Measurements from ENCODE around the gene CEP170B.
"Not testable (repeated sequence)": the region's sequence is repeated elsewhere in the genome, so short reads cannot be mapped to it uniquely, and the experiment has no call there.

The CEP170B gene

GRCh38 chr14:104885031-104885972, 20.2 kb downstream of the CEP170B start:
- intact Hi-C loops (cut with DNase I): no loop called here
- peak in 4 of 42 donors; percentile 1 to 10 (median 2) for DNase-seq

DNA sequence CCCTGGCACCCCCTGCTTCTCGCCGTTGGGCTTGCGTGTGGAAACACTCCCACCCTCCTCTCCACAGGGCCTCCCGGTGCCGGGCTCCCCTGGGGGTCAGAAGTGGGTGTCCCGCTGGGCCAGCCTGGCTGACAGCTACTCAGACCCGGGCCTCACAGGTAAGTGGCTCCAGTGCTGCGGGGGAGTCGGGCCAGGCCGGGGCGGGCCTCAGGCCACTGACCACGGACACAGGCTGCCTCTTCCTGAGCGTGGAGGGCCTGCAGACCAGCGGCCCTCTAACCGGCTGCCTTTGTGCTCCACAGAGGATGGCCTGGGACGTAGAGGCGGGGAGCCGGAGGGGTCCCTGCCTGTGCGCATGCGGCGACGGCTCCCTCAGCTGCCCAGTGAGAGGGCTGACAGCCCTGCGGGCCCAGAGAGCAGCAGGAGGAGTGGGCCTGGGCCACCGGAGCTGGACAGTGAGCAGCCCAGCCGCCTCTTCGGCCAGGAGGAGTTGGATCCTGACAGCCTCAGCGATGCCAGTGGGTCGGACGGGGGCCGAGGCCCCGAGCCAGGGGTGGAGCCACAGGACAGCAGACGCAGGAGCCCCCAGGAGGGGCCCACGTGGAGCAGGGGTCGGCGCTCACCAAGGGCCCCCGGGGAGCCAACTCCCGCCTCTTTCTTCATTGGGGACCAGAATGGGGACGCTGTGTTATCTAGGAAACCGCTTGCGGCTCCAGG, 21.1 kb downstream of the CEP170B start:
- intact Hi-C loops (cut with DNase I): no loop called here
- peak in 3 of 42 donors; percentile 3 to 26 (median 13) for DNase-seq

DNA sequence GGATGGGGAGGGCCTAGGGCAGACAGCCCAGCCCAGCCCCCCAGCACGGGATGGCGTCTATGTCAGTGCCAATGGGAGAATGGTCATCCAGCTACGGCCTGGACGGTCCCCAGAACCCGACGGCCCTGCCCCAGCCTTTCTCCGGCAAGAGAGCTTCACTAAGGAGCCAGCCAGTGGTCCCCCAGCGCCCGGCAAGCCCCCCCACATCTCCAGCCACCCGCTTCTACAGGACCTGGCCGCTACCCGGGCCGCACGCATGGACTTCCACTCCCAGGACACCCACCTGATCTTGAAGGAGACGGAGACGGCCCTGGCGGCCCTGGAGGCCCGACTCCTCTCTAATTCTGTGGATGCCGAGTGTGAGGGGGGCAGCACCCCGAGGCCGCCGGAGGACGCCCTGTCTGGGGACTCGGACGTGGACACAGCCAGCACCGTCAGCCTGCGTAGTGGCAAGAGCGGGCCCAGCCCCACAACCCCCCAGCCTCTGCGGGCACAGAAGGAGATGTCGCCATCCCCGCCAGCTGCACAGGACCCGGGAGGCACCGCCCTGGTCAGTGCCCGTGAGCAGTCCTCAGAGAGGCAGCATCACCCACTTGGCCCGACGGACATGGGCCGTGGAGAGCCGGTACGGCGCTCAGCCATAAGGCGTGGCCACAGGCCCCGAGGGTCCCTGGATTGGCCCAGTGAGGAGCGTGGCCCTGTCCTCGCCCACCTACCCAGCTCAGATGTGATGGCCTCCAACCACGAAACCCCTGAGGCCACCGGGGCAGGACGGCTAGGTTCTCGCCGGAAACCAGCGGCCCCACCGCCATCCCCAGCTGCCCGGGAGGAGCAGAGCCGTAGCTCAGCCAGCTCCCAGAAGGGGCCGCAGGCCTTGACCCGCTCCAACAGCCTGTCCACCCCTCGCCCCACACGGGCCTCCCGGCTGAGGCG, 21.9 kb downstream of the CEP170B start:
- intact Hi-C loops (cut with DNase I): no loop called here
- DNase-seq: peak in 9 of 42 donors; percentile 1 to 24 (median 3)

GRCh38 chr14:104887623-104888488, 22.8 kb downstream of the CEP170B start:
- DNase-seq: peak in 8 of 42 donors; percentile 2 to 27 (median 4)

DNA sequence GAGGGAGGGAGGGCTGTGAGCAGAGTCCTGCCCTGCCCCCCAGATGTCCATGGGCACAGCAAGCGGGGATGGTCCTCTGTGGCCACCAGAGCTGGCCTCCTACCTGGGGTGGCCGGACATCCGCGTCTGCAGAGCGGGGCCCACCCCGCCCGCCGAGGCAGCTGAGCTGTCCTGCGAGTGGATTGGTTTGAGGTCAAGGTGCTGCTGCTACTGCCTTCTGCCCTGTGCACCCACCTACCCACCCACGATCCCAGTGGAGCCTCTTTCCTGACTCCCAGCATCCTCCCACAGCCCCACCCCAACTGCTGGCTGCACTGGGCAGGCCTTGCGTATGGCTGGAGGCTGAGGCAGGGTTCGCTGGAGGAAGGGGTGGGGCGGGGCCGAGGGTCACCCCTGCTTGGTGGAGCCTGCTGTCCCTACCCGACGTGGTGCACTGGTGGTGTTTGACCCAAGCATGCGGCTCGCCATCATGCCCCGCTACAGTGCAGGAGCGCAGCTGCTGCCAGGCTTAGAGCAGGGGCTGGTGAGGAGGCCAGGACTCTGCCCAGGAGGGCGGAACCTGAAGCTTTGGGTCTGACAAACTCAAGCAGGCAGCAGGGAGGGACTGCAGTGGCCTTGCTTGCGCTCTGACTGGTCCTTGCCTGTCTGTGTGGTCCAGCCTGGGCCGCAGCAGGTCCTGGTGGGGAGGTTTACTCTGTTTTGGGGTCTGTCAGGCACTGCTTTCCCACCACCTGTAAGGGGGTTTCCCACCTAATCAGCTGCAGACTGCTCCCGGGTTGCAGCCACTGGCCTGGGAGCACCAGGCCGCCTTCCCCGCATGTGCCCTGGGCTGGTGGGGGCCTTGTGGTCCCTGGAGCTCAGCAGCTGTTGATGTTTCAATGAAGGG, 23.7 kb downstream of the CEP170B start:
- intact Hi-C loops (cut with DNase I): no loop called here
- DNase-seq: peak in 11 of 42 donors; percentile 0 to 30 (median 2)

More at GRCh38 chr14:104887623-104888488, 22.8 kb downstream of the CEP170B start:
- intact Hi-C loops (cut with DNase I): no loop called here

DNA sequence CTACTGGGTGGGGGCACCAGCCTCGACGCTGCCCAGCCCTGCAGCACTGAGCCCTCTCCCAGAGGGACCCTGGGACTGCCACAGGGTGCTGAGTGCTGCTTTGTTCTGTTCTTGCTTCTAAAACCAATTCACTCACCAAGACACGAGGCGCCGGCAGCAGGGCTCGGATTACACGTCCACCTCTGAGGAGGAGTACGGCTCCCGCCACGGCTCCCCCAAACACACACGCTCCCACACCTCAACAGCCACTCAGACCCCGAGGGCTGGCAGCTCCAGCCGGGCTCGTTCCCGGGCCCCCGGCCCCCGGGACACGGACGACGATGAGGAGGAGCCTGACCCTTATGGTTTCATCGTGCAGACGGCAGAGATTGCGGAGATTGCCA, 24.3 kb downstream of the CEP170B start:
- intact Hi-C loops (cut with DNase I): no loop called here

DNA sequence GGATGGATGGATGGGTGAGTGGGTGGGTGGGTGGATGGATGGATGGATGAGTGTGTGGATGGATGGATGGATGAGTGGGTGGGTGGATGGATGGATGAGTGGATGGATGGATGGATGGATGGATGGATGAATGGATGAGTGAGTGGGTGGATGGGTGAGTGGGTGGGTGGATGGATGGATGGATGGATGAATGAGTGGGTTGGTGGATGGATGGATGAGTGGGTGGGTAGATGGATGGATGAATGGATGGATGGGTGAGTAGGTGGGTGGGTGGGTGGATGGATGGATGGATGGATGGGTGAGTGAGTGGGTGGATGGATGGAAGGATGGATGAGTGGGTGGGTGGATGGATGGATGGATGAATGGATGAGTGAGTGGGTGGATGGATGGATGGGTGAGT, 25.2 kb downstream of the CEP170B start:
- DNase-seq; intact Hi-C loops (cut with DNase I): not testable (repeated sequence)

More for the DNA sequence above, 24.3 kb downstream of the CEP170B start:
- DNase-seq: peak in 9 of 42 donors; percentile 1 to 30 (median 3)

DNA sequence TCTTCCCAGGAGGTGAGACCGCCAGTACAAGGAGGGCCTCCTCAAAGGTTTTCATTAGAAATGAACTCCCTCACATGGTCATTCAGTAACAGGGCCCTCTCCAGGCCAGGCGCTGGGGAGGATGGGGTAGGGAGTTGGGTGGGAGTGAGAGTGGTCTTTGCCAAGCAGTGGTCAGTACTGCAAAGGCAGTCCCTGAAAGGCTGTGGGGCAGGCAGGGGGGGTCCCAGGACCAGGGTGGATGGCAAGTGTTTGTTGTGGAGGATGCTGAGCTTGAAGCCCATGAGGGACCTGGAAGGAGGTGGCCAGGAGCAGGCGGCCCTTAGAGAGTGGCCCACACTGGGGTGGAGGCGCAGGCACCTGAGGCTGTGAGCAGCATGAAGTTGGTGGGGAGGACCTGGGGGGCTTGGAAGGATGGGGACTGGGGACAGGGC, 26.1 kb downstream of the CEP170B start:
- DNase-seq: peak in 5 of 42 donors; percentile 2 to 10 (median 3)
- intact Hi-C loops (cut with DNase I): no loop called here

DNA sequence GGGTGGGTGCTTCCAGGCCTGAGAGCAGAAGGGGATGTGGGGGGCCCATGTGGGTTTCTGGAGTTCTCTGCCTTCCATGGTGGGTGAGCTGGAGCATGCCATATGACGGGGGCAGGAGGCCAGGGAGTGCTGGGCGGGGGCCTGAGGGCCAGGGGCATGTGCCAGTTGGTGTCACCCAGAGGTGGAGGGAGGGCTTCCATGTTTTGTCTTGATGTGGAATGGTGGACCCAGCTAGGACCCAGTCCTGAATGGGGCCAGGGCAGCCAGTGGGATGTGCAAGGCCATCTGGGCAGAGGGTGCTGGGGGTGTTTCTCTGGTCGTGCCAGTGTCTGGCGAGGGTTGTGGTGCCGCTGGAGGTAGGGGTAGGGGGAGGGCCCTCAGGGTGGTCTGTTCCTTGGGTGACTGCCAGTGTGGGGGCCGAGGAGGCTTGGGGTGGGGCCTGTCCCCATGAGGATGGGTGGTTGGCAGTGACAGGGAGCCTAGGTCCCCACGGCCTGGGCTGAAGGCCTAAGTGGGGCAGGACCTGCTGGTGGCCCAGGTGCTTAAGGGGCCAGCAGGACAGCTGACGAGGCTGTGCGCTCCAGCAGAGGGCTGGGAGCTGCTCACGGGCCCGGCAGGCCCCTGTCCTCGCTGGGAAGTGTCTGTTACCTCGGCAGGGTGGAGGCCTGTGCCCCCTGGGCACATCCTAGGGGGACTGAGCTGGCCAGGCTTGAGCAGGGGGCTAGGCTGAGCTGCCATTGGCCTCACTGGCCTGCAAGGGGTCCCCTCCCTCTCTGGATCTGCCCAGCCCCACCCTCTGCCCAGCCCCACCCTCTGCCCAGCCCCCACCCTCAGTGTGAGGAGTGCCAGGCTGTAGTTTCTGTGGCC, 26.8 kb downstream of the CEP170B start:
- intact Hi-C loops (cut with DNase I): no loop called here
- DNase-seq: peak in 11 of 42 donors; percentile 2 to 31 (median 11)

- DNase-seq: peak in 10 of 42 donors; percentile 2 to 30 (median 10)
- intact Hi-C loops (cut with DNase I): no loop called here
Observed at GRCh38 chr14:104892531-104893434, 27.7 kb downstream of the CEP170B start.

- peak in 13 of 42 donors; percentile 3 to 34 (median 14) for DNase-seq
- intact Hi-C loops (cut with DNase I): no loop called here
Observed at GRCh38 chr14:104893435-104894207, 28.6 kb downstream of the CEP170B start.

- intact Hi-C loops (cut with DNase I): no loop called here
- peak in 6 of 42 donors; percentile 1 to 32 (median 16) for DNase-seq
Observed at GRCh38 chr14:104894331-104895206, 29.5 kb downstream of the CEP170B start.

DNA sequence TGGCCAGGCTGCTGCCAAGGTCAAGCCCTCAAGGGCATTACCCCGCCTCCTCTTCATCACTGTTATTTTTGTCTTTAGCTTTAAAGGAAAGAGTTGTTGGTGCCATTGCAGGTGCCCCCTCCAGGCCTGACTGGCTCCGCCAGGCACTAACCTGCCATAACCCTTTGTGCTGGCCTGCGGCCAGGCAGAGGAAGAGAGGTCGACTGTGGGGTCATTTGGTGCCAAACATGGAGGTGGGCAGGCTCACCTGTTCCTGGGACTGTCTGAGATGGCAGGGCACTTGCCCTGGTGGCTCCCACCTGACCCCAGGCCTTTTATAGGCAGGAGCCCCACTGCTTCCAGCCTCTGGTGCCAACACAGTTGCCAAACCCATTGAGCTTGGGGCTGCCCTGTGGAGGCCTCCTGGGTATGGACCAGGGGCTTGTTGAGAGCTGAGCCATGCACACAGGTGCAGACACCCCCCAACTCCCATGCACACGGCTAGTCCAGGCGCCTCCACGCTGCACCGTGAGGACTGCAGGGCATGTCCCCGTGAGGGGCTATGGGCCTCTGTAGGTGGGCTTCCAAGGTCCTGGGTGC, 30.2 kb downstream of the CEP170B start:
- intact Hi-C loops (cut with DNase I): no loop called here
- DNase-seq: peak in 5 of 42 donors; percentile 14 to 32 (median 22)

Measured in head of caudate nucleus (tissue), 42 donors.